Measurements from ENCODE around the gene ECE1. TPM values are rescaled to one million over a fixed set of nuclear protein-coding genes. Genes with fewer than 3 reads are reported as not detected.
A peak's percentile ranks its signal among the peaks of the same experiment; 100 is the strongest.

The ECE1 gene
- total and polyA plus RNA-seq, 2 of the 8 experiments (the other 6 are each of a cell fraction or from before 2014, with no cell fraction given), result 21.4 to 36.8 TPM

DNA sequence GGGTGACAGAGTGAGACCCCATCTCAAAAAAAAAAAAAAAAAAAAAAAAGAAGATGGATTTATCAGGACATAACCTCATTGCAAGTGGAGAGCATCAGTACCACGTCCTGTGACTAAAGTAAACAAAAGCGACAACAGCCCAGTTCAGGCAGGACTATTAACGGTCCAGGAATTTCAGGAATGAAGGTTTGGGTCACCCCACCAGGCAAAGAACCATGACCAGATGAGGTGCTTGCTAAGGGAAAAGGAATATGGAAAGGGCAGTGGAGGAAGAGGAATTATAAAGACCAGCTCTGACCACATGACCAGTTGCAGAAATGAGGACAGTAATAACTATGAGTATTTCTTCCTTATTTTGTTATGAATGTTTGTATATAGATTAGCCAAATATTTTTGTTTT lies 78.1 kb downstream of the ECE1 start:
- Histone ChIP-seq H2BK5ac (ENCODE audit: low read depth, low read length) (no peak overlapping the region), H3K4me2 (ENCODE audit: insufficient read depth in 1 of 2, low read depth in 2 of 2, low read length in 2 of 2) (no peak overlapping the region), H3K9me3 (ENCODE audit: insufficient read depth in 2 of 2, low read depth in 1 of 2, low read length in 1 of 2) (no peaks in the 10 kb centered on the region), H3K14ac (ENCODE audit: insufficient read length) (no peak overlapping the region), H2BK15ac (ENCODE audit: low read length) (no peak overlapping the region), H2BK20ac (ENCODE audit: low read length) (no peak overlapping the region), H2AFZ (ENCODE audit: low read length) (no peak overlapping the region), H3K4ac (replicated peaks; ENCODE audit: insufficient read length, low read depth, low read length) (no peak overlapping the region), H4K91ac (replicated peaks; ENCODE audit: insufficient read length, low read length) (no peak overlapping the region), H3K23me2 (ENCODE audit: low read depth, low read length) (no peaks in the 10 kb centered on the region), H2BK12ac (ENCODE audit: low read depth, low read length) (no peak overlapping the region), H3K27me3 (replicated peaks in 1 of 4; ENCODE audit: control insufficient read depth in 3 of 4, extremely low read depth in 1 of 4, insufficient read depth in 3 of 4, low read length in 3 of 4) (no peaks in the 10 kb centered on the region), H4K20me1 (replicated peaks in 1 of 2; ENCODE audit: control insufficient read depth in 1 of 2, insufficient read depth in 2 of 2, low read length in 2 of 2) (no peaks in the 10 kb centered on the region), H3K23ac (ENCODE audit: insufficient read length) (no peak overlapping the region), H4K8ac (ENCODE audit: extremely low read depth, insufficient read depth, low read length) (no peak overlapping the region), H2BK120ac (replicated peaks; ENCODE audit: low read depth, low read length) (no peak overlapping the region), H3K4me1 (replicated peaks in 1 of 4; ENCODE audit: control insufficient read depth in 3 of 4, insufficient read depth in 4 of 4, low read length in 3 of 4) (no peaks in the 10 kb centered on the region; a peak in 2 of 7 replicates), H3K56ac (replicated peaks; ENCODE audit: insufficient read length, low read depth, low read length) (no peak overlapping the region), H3K18ac (ENCODE audit: extremely low read depth, low read length) (no peak overlapping the region; the same call in 1 of the 2 replicates), H3K36me3 (ENCODE audit: control insufficient read depth in 2 of 4, insufficient read depth in 4 of 4, low read length in 3 of 4) (no peaks in the 10 kb centered on the region), H3K79me1 (ENCODE audit: low read depth, low read length) (no peaks in the 10 kb centered on the region), H4K5ac (ENCODE audit: insufficient read length, low read depth, low read length) (no peak overlapping the region), H3K9ac (replicated peaks in 1 of 4; ENCODE audit: extremely low read depth in 1 of 4, low read depth in 3 of 4, low read length in 3 of 4) (no peak overlapping the region), H2AK5ac (ENCODE audit: low read depth, low read length) (no peak overlapping the region), H3K79me2 (ENCODE audit: control insufficient read depth in 1 of 2, insufficient read depth in 2 of 2, low read length in 2 of 2) (no peaks in the 10 kb centered on the region), H3K27ac (ENCODE audit: low read depth, low read length) (no peak overlapping the region), H3K4me3 (ENCODE audit: extremely low read depth in 1 of 4, insufficient read depth in 2 of 4, low read depth in 3 of 4, low read length in 4 of 4) (no peak overlapping the region)
- FAIRE-seq (no peak), DNase-seq (ENCODE audit: low read depth in 1 of 2, low spot score in 2 of 2) (no peak)
- 73% methylated on average over 3 of the region's 3 CpGs; no CpG with 5 or more reads in 1 of the 2 experiments for WGBS, 2 experiments (ENCODE audit: extremely low coverage in 1 of 2, insufficient coverage in 1 of 2, insufficient read length in 1 of 2, insufficient replicate concordance in 2 of 2, low coverage in 1 of 2, low lambda C conversion rate in 2 of 2, missing lambda C conversion rate in 1 of 2)
- CTCF ChIA-PET (ENCODE audit: partially characterized antibody), result interaction anchor here (2.0 kb wide), 1 partner anchor 58 kb away, joined by 6 read pairs; no protein-coding TSS in a partner anchor
- POLR2A ChIA-PET (ENCODE audit: partially characterized antibody), result no interaction called here
- TF ChIP-seq ASH2L (IDR thresholded peaks at IDR 0.05; ENCODE audit: low read length) (no peak), SRF (IDR thresholded peaks at IDR 0.05; ENCODE audit: low read depth, low read length) (no peak), POLR2AphosphoS5 (IDR thresholded peaks at IDR 0.05; ENCODE audit: low read depth, low read length) (no peak), TEAD4 (IDR thresholded peaks at IDR 0.05; ENCODE audit: low read depth, low read length) (peak; percentile 57)
- TF ChIP-seq, protein P1, sequence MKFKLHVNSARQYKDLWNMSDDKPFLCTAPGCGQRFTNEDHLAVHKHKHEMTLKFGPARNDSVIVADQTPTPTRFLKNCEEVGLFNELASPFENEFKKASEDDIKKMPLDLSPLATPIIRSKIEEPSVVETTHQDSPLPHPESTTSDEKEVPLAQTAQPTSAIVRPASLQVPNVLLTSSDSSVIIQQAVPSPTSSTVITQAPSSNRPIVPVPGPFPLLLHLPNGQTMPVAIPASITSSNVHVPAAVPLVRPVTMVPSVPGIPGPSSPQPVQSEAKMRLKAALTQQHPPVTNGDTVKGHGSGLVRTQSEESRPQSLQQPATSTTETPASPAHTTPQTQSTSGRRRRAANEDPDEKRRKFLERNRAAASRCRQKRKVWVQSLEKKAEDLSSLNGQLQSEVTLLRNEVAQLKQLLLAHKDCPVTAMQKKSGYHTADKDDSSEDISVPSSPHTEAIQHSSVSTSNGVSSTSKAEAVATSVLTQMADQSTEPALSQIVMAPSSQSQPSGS (IDR thresholded peaks at IDR 0.05; ENCODE audit: low read length), result no peak
